ENCODE results near the gene TBC1D20. TPM values are rescaled to one million over a fixed set of nuclear protein-coding genes. Genes with fewer than 3 reads are reported as not detected.
"Not testable (repeated sequence)": the region's sequence is repeated elsewhere in the genome, so short reads cannot be mapped to it uniquely, and the experiment has no call there.

TBC1D20 gene
- total and polyA plus RNA-seq, 4 donors = 24.0 to 37.6 (median 31.0) TPM

GRCh38 chr20:476561-477249, 14.4 kb upstream of the TBC1D20 start:
- not testable (repeated sequence) for H3K4me1 ChIP-seq (ENCODE audit: control insufficient read depth, insufficient read depth, low read length); H3K4me3 ChIP-seq (ENCODE audit: low read depth, low read length); H3K27me3 ChIP-seq (ENCODE audit: control insufficient read depth, insufficient read depth, low read length); H3K27ac ChIP-seq (ENCODE audit: low read depth, low read length); H3K9me3 ChIP-seq (ENCODE audit: control insufficient read depth, insufficient read depth, low read length); DNase-seq (ENCODE audit: low read depth in 4 of 6, low spot score in 6 of 6)
- H3K36me3 ChIP-seq (ENCODE audit: control insufficient read depth, insufficient read depth, low read length) = peaks cover 27% of the 10 kb centered on the region
- WGBS (ENCODE audit: insufficient coverage) = 94% methylated on average over 5 of the region's 6 CpGs

GRCh38 chr20:475463-476357, 13.4 kb upstream of the TBC1D20 start:
- Histone ChIP-seq H3K4me3 (ENCODE audit: low read depth, low read length) (no peak overlapping the region), H3K4me1 (ENCODE audit: control insufficient read depth, insufficient read depth, low read length) (no peaks in the 10 kb centered on the region), H3K27ac (ENCODE audit: low read depth, low read length) (no peak overlapping the region), H3K36me3 (ENCODE audit: control insufficient read depth, insufficient read depth, low read length) (peaks cover 24% of the 10 kb centered on the region), H3K27me3 (ENCODE audit: control insufficient read depth, insufficient read depth, low read length) (no peaks in the 10 kb centered on the region), H3K9me3 (ENCODE audit: control insufficient read depth, insufficient read depth, low read length) (no peaks in the 10 kb centered on the region)
- DNase-seq (ENCODE audit: low read depth in 4 of 6, low spot score in 6 of 6) = peak in 1 of 6 donors; percentile 8
- WGBS (ENCODE audit: insufficient coverage) = 88% methylated on average over 6 of the region's 6 CpGs

GRCh38 chr20:474581-474980, 12.2 kb upstream of the TBC1D20 start:
- Histone ChIP-seq H3K9me3 (ENCODE audit: control insufficient read depth, insufficient read depth, low read length) (no peaks in the 10 kb centered on the region), H3K4me1 (ENCODE audit: control insufficient read depth, insufficient read depth, low read length) (no peaks in the 10 kb centered on the region), H3K4me3 (ENCODE audit: low read depth, low read length) (no peak overlapping the region), H3K36me3 (ENCODE audit: control insufficient read depth, insufficient read depth, low read length) (peaks cover 19% of the 10 kb centered on the region), H3K27me3 (ENCODE audit: control insufficient read depth, insufficient read depth, low read length) (no peaks in the 10 kb centered on the region), H3K27ac (ENCODE audit: low read depth, low read length) (no peak overlapping the region)
- 100% methylated on average over 1 of the region's 2 CpGs for WGBS (ENCODE audit: insufficient coverage)
- peak in 1 of 6 donors; percentile 35 for DNase-seq (ENCODE audit: low read depth in 4 of 6, low spot score in 6 of 6)

- Histone ChIP-seq H3K4me3 (ENCODE audit: low read depth, low read length) (no peak overlapping the region), H3K27ac (ENCODE audit: low read depth, low read length) (no peak overlapping the region), H3K36me3 (ENCODE audit: control insufficient read depth, insufficient read depth, low read length) (peaks cover 11% of the 10 kb centered on the region), H3K27me3 (ENCODE audit: control insufficient read depth, insufficient read depth, low read length) (no peaks in the 10 kb centered on the region), H3K4me1 (ENCODE audit: control insufficient read depth, insufficient read depth, low read length) (no peaks in the 10 kb centered on the region), H3K9me3 (ENCODE audit: control insufficient read depth, insufficient read depth, low read length) (no peaks in the 10 kb centered on the region)
- no peak for DNase-seq (ENCODE audit: low read depth in 4 of 6, low spot score in 6 of 6)
- no CpG with 5 or more reads among the region's 1 CpG for WGBS (ENCODE audit: insufficient coverage)
Measured at GRCh38 chr20:472889-473292, 10.6 kb upstream of the TBC1D20 start.

GRCh38 chr20:472137-472846, 10.0 kb upstream of the TBC1D20 start:
- Histone ChIP-seq H3K36me3 (ENCODE audit: control insufficient read depth, insufficient read depth, low read length) (peaks cover 7% of the 10 kb centered on the region), H3K4me3 (ENCODE audit: low read depth, low read length) (no peak overlapping the region), H3K27me3 (ENCODE audit: control insufficient read depth, insufficient read depth, low read length) (no peaks in the 10 kb centered on the region), H3K4me1 (ENCODE audit: control insufficient read depth, insufficient read depth, low read length) (no peaks in the 10 kb centered on the region), H3K27ac (ENCODE audit: low read depth, low read length) (no peak overlapping the region), H3K9me3 (ENCODE audit: control insufficient read depth, insufficient read depth, low read length) (peaks cover 2% of the 10 kb centered on the region)
- no peak for DNase-seq (ENCODE audit: low read depth in 4 of 6, low spot score in 6 of 6)
- 98% methylated on average over 8 of the region's 9 CpGs for WGBS (ENCODE audit: insufficient coverage)

GRCh38 chr20:469746-470490, 7.6 kb upstream of the TBC1D20 start:
- H3K27me3 ChIP-seq (ENCODE audit: control insufficient read depth, insufficient read depth, low read length) = no peaks in the 10 kb centered on the region
- WGBS (ENCODE audit: insufficient coverage) = 69% methylated on average over 4 of the region's 8 CpGs
- no peak for DNase-seq (ENCODE audit: low read depth in 4 of 6, low spot score in 6 of 6)

GRCh38 chr20:467755-468154, 5.4 kb upstream of the TBC1D20 start:
- Histone ChIP-seq H3K27me3 (ENCODE audit: control insufficient read depth, insufficient read depth, low read length) (no peaks in the 10 kb centered on the region), H3K36me3 (ENCODE audit: control insufficient read depth, insufficient read depth, low read length) (no peaks in the 10 kb centered on the region), H3K4me3 (ENCODE audit: low read depth, low read length) (no peak overlapping the region), H3K4me1 (ENCODE audit: control insufficient read depth, insufficient read depth, low read length) (peaks cover 5% of the 10 kb centered on the region), H3K27ac (ENCODE audit: low read depth, low read length) (no peak overlapping the region), H3K9me3 (ENCODE audit: control insufficient read depth, insufficient read depth, low read length) (peaks cover 2% of the 10 kb centered on the region)
- no peak for DNase-seq (ENCODE audit: low read depth in 4 of 6, low spot score in 6 of 6)
- 88% methylated on average over 5 of the region's 7 CpGs for WGBS (ENCODE audit: insufficient coverage)

More at GRCh38 chr20:469746-470490, 7.6 kb upstream of the TBC1D20 start:
- H3K4me1 ChIP-seq (ENCODE audit: control insufficient read depth, insufficient read depth, low read length) = no peaks in the 10 kb centered on the region
- H3K9me3 ChIP-seq (ENCODE audit: control insufficient read depth, insufficient read depth, low read length) = peaks cover 2% of the 10 kb centered on the region
- H3K4me3 ChIP-seq (ENCODE audit: low read depth, low read length) = no peak overlapping the region
- H3K27ac ChIP-seq (ENCODE audit: low read depth, low read length) = no peak overlapping the region
- no peaks in the 10 kb centered on the region for H3K36me3 ChIP-seq (ENCODE audit: control insufficient read depth, insufficient read depth, low read length)

- peaks cover 13% of the 10 kb centered on the region for H3K4me1 ChIP-seq (ENCODE audit: control insufficient read depth, insufficient read depth, low read length)
- 8% methylated on average over 56 of the region's 60 CpGs for WGBS (ENCODE audit: insufficient coverage)
- peak overlapping the region; percentile 49 for H3K4me3 ChIP-seq (ENCODE audit: low read depth, low read length)
- peak overlapping the region; percentile 77 for H3K27ac ChIP-seq (ENCODE audit: low read depth, low read length)
- no peaks in the 10 kb centered on the region for H3K27me3 ChIP-seq (ENCODE audit: control insufficient read depth, insufficient read depth, low read length)
- no peaks in the 10 kb centered on the region for H3K36me3 ChIP-seq (ENCODE audit: control insufficient read depth, insufficient read depth, low read length)
- DNase-seq (ENCODE audit: low read depth in 4 of 6, low spot score in 6 of 6) = peak in 4 of 6 donors; percentile 7 to 42 (median 22)
- no peaks in the 10 kb centered on the region for H3K9me3 ChIP-seq (ENCODE audit: control insufficient read depth, insufficient read depth, low read length)
Measured at GRCh38 chr20:461254-462198, 807 bp downstream of the TBC1D20 start.

Measured in spinal cord (tissue), 10 donors.